ENCODE data around the gene SLC2A1. TPM values are rescaled to one million over a fixed set of nuclear protein-coding genes. Genes with fewer than 3 reads are reported as not detected.

SLC2A1 gene
- total and polyA plus RNA-seq, 9 of the 15 experiments (the other 6 are each of a cell fraction or from before 2014, with no cell fraction given), result 12.6 to 153 (median 48.0) TPM

GRCh38 chr1:42943728-42944127, 14.9 kb downstream of the SLC2A1 start (continued):
- TF ChIP-seq ZNF740 (CRISPR knock-in tag; IDR thresholded peaks at IDR 0.05) (no peak), ZNF740 (tag; IDR thresholded peaks at IDR 0.05) (no peak)

GRCh38 chr1:42943166-42943565, 15.5 kb downstream of the SLC2A1 start:
- intact Hi-C loops (cut with micrococcal nuclease) (no loop called here), in situ Hi-C loops (cut with MboI) (no loop called here)
- Histone ChIP-seq H3K27me3 (ENCODE audit: control insufficient read depth in 2 of 2, insufficient read depth in 2 of 2, low read length in 2 of 2) (no peaks in the 10 kb centered on the region), H3K4me3 (no peak overlapping the region), H3K4me2 (ENCODE audit: insufficient read depth, low read length) (0 out of 2 replicates have a peak overlapping the region, but pooled peaks have one; percentile 40), H3K27ac (ENCODE audit: extremely low read depth, low read depth, low read length) (peak overlapping the region; percentile 56; the same call in 2 of the 3 replicates), H3K4me1 (replicated peaks in 1 of 2; ENCODE audit: control insufficient read depth in 2 of 2, insufficient read depth in 2 of 2, low read length in 2 of 2) (peaks cover 86 to 89% of the 10 kb centered on the region in 2 experiments), H4K20me1 (replicated peaks; ENCODE audit: control insufficient read depth, insufficient read depth, low read length) (peaks cover 70% of the 10 kb centered on the region), H3K9me1 (ENCODE audit: control insufficient read depth, insufficient read depth, low read length) (peaks cover 25% of the 10 kb centered on the region), H3K79me2 (ENCODE audit: control insufficient read depth, insufficient read depth, low read length) (peaks cover 100% of the 10 kb centered on the region), H3K9ac (ENCODE audit: insufficient read depth in 1 of 2, low read depth in 2 of 2, low read length in 2 of 2) (peak overlapping the region in 1 of 2 experiments; percentile 82; a peak in 1 of 4 replicates), H3K36me3 (ENCODE audit: control insufficient read depth, insufficient read depth, low read length) (peaks cover 94% of the 10 kb centered on the region), H2AFZ (ENCODE audit: low read depth, low read length) (no peak overlapping the region), H3K9me3 (replicated peaks; ENCODE audit: control insufficient read depth, insufficient read depth, low read depth, low read length) (no peaks in the 10 kb centered on the region)
- WGBS (ENCODE audit: insufficient coverage, low coverage, missing lambda C conversion rate), result 60% methylated on average over 7 of the region's 7 CpGs
- BruUV-seq (replicated peaks), result no TSS peak
- DNase-seq (ENCODE audit: extremely low read depth in 1 of 4, low spot score in 3 of 4) (peak in 1 of 4 experiments; percentile 36), FAIRE-seq (no peak), ATAC-seq (peak; percentile 20; the same call in 2 of the 3 replicates)
- POLR2A ChIA-PET, result interaction anchor here (0.6 to 5.3 kb wide), 5 partner anchors 7 to 89 kb away, joined by 3 to 47 read pairs (median 6); no protein-coding TSS in a partner anchor
- TF ChIP-seq ZBTB1 (CRISPR knock-in tag; IDR thresholded peaks at IDR 0.05; ENCODE audit: borderline replicate concordance, low read depth) (no peak), ZNF224 (CRISPR knock-in tag; IDR thresholded peaks at IDR 0.05) (no peak), MAX (CRISPR knock-in tag; IDR thresholded peaks at IDR 0.05) (peak; percentile 22; the same call in 1 of the 2 replicates), HMBOX1 (IDR thresholded peaks at IDR 0.05) (no peak), HDAC8 (tag; IDR thresholded peaks at IDR 0.05) (no peak), IRF2 (CRISPR knock-in tag; IDR thresholded peaks at IDR 0.05) (0 out of 2 replicates have a peak, but pooled peaks have one; percentile 51), ZNF512 (tag; IDR thresholded peaks at IDR 0.05) (no peak), RNF219 (CRISPR knock-in tag; IDR thresholded peaks at IDR 0.05) (0 out of 2 replicates have a peak, but pooled peaks have one; percentile 59)
- CTCF ChIA-PET (ENCODE audit: low intra/inter-chr PET ratio), result no interaction called here
